MCF 10A (cell line): ENCODE data around the gene RFC2. TPM values are rescaled to one million over a fixed set of nuclear protein-coding genes. Genes with fewer than 3 reads are reported as not detected.
"Not testable (repeated sequence)": the region's sequence is repeated elsewhere in the genome, so short reads cannot be mapped to it uniquely, and the experiment has no call there.

ENCODE experiments used
- BruUV-seq: library from RNA; stranded (reverse); fragments of 400-500 nt; replicated peaks from 2 replicates; lab custom pipeline; 2021; lab: Mats Ljungman, UMichigan
- CTCF ChIA-PET: fragments of 300-600 bp; sonication (Branson Sonifier 250); formaldehyde crosslinking; extraction: SDS; loops from one replicate; lab custom pipeline; 2021; ENCODE audit warnings: antibody characterized with exemption, inconsistent platforms; lab: Yijun Ruan, JAX
- POLR2A ChIA-PET: fragments of 300-600, 350-650 bp; sonication (Branson Sonifier 250); formaldehyde crosslinking; extraction: SDS; loops from one replicate; lab custom pipeline; 2020; ENCODE audit warnings: antibody characterized with exemption, inconsistent platforms; lab: Yijun Ruan, JAX
- DNase-seq: peaks from one replicate; pipeline ENCODE4 v3.0.0-alpha.2; 2018; ENCODE audit not compliant: unreplicated experiment
- H3K27ac Mint-ChIP-seq: one replicate; pipeline ENCODE4 v1.8.0; 2022; ENCODE audit warnings: mild to moderate bottlenecking, low read depth, mixed read lengths; ENCODE audit not compliant: unreplicated experiment
- H3K27me3 Mint-ChIP-seq: one replicate; pipeline ENCODE4 v1.8.0; 2022; ENCODE audit warnings: mixed read lengths; ENCODE audit not compliant: insufficient read depth, unreplicated experiment
- H3K36me3 Mint-ChIP-seq: one replicate; pipeline ENCODE4 v1.8.0; 2022; ENCODE audit warnings: mild to moderate bottlenecking, moderate library complexity, mixed read lengths; ENCODE audit not compliant: insufficient read depth, unreplicated experiment
- H3K4me1 Mint-ChIP-seq: one replicate; pipeline ENCODE4 v1.8.0; 2022; ENCODE audit warnings: mixed read lengths; ENCODE audit not compliant: insufficient read depth, unreplicated experiment
- H3K4me3 Mint-ChIP-seq: one replicate; pipeline ENCODE4 v1.8.0; 2022; ENCODE audit warnings: mild to moderate bottlenecking, moderate library complexity, mixed read lengths; ENCODE audit not compliant: unreplicated experiment
- H3K9me3 Mint-ChIP-seq: one replicate; pipeline ENCODE4 v1.8.0; 2022; ENCODE audit warnings: mixed read lengths; ENCODE audit not compliant: unreplicated experiment
- CTCF ChIP-seq: fragments of 200-600 bp; IDR thresholded peaks from one replicate; pipeline ENCODE4 v1.8.0; 2022; ENCODE audit warnings: antibody characterized with exemption, mild to moderate bottlenecking; ENCODE audit not compliant: unreplicated experiment
- intact Hi-C: fragments of 100-400 bp; cut with micrococcal nuclease; formaldehyde crosslinking; loops from 2 replicates; pipeline ENCODE4 v1.14.1; 2022
- total RNA-seq: library from RNA; stranded (reverse); gene quantifications from 2 replicates; pipeline ENCODE4 v1.2.3, GENCODE V29; 2022

RFC2 gene
- total RNA-seq, 1 experiment from 2014 or later, result 35.0 TPM

GRCh38 chr7:74216361-74216761, 37.8 kb downstream of the RFC2 start:
- Mint-ChIP-seq H3K4me1 (no peaks in the 10 kb centered on the region), H3K27ac (no peak overlapping the region), H3K9me3 (no peaks in the 10 kb centered on the region), H3K36me3 (no peaks in the 10 kb centered on the region), H3K27me3 (no peaks in the 10 kb centered on the region), H3K4me3 (no peak overlapping the region)
- no peak for DNase-seq
- ChIA-PET CTCF (interaction anchor here (1.0 kb wide), 1 partner anchor 8 kb away, joined by 3 read pairs; no protein-coding TSS in a partner anchor), POLR2A (interaction anchor here (1.1 kb wide), 1 partner anchor 56 kb away, joined by 3 read pairs; no protein-coding TSS in a partner anchor)
- intact Hi-C loops, result no loop called here
- no TSS peak for BruUV-seq
- no peak for TF ChIP-seq CTCF

GRCh38 chr7:74215921-74216320, 38.3 kb downstream of the RFC2 start:
- BruUV-seq, result no TSS peak
- CTCF ChIA-PET, result interaction anchor here (1.7 kb wide), 1 partner anchor 9 kb away, joined by 6 read pairs; no protein-coding TSS in a partner anchor

GRCh38 chr7:74214816-74215630, 39.2 kb downstream of the RFC2 start:
- Mint-ChIP-seq H3K9me3 (no peaks in the 10 kb centered on the region), H3K36me3 (no peaks in the 10 kb centered on the region), H3K27ac (no peak overlapping the region), H3K4me3 (no peak overlapping the region), H3K27me3 (no peaks in the 10 kb centered on the region), H3K4me1 (no peaks in the 10 kb centered on the region)
- no peak for TF ChIP-seq CTCF
- no peak for DNase-seq
- CTCF ChIA-PET, result interaction anchor here (0.7 to 1.7 kb wide), 2 partner anchors 9 to 186 kb away, joined by 5 to 6 read pairs; no protein-coding TSS in a partner anchor
- POLR2A ChIA-PET, result no interaction called here
- no TSS peak for BruUV-seq
- intact Hi-C loops, result no loop called here

More at GRCh38 chr7:74215921-74216320, 38.3 kb downstream of the RFC2 start:
- Mint-ChIP-seq H3K36me3 (no peaks in the 10 kb centered on the region), H3K9me3 (no peaks in the 10 kb centered on the region), H3K4me1 (no peaks in the 10 kb centered on the region), H3K27ac (no peak overlapping the region), H3K27me3 (no peaks in the 10 kb centered on the region), H3K4me3 (no peak overlapping the region)
- POLR2A ChIA-PET, result no interaction called here
- intact Hi-C loops, result no loop called here
- no peak for TF ChIP-seq CTCF
- DNase-seq, result no peak

- DNase-seq, result no peak
- intact Hi-C loops, result no loop called here
- Mint-ChIP-seq H3K4me1 (peaks cover 10% of the 10 kb centered on the region), H3K27me3 (no peaks in the 10 kb centered on the region), H3K9me3 (no peaks in the 10 kb centered on the region), H3K4me3 (no peak overlapping the region), H3K27ac (no peak overlapping the region), H3K36me3 (no peaks in the 10 kb centered on the region)
- no TSS peak for BruUV-seq
- ChIA-PET POLR2A (no interaction called here), CTCF (interaction anchor here (1.9 to 12.7 kb wide), 2 partner anchors 180 to 187 kb away, joined by 7 to 217 read pairs; no protein-coding TSS in a partner anchor)
- no peak for TF ChIP-seq CTCF
Observed at GRCh38 chr7:74212661-74213060, 41.5 kb downstream of the RFC2 start.

GRCh38 chr7:74208241-74208640, 46.0 kb downstream of the RFC2 start:
- ChIA-PET CTCF (interaction anchor here (0.6 to 12.7 kb wide), 9 partner anchors 9 to 310 kb away, joined by 3 to 217 read pairs (median 7); no protein-coding TSS in a partner anchor), POLR2A (interaction anchor here (0.6 to 0.8 kb wide), 2 partner anchors 35 to 185 kb away, joined by 3 to 4 read pairs; no protein-coding TSS in a partner anchor)
- H3K4me3 Mint-ChIP-seq, intact Hi-C loops, H3K9me3 Mint-ChIP-seq, BruUV-seq, H3K36me3 Mint-ChIP-seq, H3K27ac Mint-ChIP-seq, DNase-seq, H3K27me3 Mint-ChIP-seq, H3K4me1 Mint-ChIP-seq: not testable (repeated sequence)
